Ecto neural progenitor cell (in vitro differentiated cells): ENCODE data around the gene MRTFA.

Source experiments
- DNase-seq: peaks from one replicate; pipeline ENCODE4 v3.0.0-alpha.2; 2018; ENCODE audit warnings: low spot score

Gene MRTFA

GRCh38 chr22:40491990-40492631, 144.4 kb downstream of the MRTFA start:
- no peak for DNase-seq

DNA sequence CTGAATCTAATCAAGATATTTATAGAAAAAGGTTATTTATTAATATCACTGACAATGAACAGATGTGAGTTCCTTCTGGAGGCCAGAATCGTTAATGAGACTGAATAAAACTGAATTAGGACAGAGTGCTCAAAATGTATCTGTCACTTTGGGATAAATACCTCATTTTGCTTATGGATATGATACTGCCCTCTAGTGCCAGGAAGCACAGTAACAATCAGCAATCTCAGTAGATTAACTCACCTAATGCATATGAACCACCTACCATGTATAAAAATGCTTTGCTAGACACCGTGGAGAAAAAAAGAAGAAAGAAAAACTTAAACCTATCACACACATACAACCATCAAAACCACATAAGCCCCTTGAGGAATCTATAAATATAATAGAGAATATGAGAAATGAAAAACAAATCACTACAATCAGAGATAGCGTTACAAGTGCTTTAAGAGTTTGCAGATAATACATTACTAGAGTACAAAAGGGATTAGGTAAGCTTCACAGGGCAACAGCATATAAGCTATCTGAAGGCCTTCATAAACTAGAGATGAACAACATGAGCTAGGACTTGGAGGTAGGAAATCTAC, 148.8 kb downstream of the MRTFA start:
- no peak for DNase-seq

DNA sequence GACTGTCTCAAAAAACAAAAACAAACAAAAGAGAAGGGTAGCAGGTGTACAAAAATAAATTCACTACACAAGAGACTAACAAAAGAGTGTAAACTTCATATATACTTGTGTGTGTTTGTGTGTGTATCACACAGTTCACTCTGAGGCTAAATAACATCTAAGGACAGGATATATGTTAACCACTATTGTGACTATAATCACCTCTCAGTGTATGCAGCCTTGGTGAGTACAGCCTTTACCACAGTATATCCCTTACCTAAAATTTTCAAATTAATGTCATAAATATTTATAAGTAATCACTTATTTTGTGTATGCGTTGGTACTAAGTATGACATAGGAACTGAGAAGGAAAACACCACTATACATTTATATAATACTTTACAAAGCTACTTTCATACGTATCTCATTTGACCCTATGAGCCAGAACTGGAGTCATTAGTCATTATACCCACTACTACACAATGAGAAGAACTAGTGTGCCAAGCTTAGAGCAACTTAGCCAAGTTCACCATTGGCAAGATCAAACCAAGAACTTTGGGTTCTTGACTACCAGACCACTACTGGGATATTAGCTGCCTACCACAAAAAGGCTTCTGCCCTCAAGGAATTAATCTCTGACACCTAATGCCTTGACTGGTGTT, 149.4 kb downstream of the MRTFA start:
- DNase-seq, result no peak

DNA sequence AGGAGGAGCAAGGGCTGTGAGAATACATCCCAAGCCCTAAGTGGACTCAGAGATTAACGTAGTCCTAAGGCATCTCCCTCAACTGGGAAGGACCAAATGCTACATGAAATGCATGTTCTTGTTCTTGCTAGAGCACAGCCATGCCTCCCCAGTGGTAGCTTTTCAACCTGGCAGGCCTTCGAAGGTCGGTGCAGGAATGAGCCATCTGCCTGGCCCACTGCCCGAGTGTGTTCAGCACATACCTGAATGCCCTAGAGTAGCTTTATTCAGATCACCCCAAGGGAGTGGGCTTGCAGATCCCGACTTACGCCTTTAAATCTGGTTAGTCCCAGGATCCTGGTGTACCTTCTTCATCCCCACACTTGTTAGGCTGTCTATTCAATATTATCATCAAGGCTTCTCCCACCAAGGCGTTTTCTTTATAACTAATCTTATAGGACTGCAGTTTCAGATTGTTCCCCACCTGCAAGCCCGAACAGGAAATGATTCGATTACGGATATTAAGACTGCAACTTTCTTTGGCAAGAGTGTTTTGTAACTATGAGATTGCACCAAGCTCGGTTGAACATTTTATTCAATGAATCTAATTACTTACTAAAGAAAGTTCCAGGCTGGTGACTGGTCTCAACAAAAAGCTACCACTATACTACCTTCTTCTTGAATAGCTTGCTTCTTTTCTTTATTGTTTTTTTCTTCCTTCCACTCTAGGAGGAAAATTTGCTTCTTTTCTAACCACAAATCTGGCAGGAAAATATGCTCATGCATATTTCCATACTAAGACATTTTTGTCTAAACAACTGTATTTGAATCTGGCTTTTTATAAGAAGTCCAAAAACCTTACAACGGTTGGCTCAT, 150.5 kb downstream of the MRTFA start:
- no peak for DNase-seq

- no peak for DNase-seq
Observed at GRCh38 chr22:40484906-40485669, 151.4 kb downstream of the MRTFA start.

- DNase-seq, result no peak
Observed at GRCh38 chr22:40482886-40483285, 153.6 kb downstream of the MRTFA start.

GRCh38 chr22:40482391-40482790, 154.1 kb downstream of the MRTFA start:
- DNase-seq, result no peak

- DNase-seq, result no peak
Observed at GRCh38 chr22:40480996-40481395, 155.5 kb downstream of the MRTFA start.

GRCh38 chr22:40479887-40480538, 156.5 kb downstream of the MRTFA start:
- DNase-seq, result no peak

DNA sequence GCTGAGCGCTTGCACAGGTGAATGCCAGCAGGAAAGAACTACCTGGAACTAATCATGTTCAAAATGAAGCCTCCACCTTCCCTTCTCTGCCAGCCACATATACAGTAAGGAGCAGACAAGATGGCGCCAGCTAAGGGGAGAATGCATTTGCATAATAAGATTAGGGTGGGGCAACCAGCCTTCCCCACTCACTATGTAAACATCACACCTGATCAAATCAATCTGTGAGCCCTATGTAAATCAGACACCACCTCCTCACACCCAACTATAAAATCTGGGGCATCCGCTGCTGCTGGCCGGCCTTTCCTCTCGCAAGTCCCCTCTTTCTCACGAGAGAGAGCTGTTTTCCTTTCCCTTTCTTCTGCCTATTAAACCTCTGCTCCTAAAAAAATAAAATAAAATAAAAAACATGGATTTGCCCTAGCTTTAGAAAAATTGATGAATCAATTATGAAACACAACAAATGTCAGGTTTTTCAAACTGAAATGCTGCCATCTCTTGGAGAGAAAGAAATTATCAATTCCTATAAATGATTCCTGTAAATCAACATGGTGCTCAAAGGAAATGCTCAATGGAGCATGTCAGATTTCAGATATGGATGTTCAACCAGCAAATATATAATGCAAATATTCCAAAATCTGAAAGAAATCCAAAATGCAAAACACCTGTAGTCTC, 157.3 kb downstream of the MRTFA start:
- DNase-seq, result no peak

DNA sequence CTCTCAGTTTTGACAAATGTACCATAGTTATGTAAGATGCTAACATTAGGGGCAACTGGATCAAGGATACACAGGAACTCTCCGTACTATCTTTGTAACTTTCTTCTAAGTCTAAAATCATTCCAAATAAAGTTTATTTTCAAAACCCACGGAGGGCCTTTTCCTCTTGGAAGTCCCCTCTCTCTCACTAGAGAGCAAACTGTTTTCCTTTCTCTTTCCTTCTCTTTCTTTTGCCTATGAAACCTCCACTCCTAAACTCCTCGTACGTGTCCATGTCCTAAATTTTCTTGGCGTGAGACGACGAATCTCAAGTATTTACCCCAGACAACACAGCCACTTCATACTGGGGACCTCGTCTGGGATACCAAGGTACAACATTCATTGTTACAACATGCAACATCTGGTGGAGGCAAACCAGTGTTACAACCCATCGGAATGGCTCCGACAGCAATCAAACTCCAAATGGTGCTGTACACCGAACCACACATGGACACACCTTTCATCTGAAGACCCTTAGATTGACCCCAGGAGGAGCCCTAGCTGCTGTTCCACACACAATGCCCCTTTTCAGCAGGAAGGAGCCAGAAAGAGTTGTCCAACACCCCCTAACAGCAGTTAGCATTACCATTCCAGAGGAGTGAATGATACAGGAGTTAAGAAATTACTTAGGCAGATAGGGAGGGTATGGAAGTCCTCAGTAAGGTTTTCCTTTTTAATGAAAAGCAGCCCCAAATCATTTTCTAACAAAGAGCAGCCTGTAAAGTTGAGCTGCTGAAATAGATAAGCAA, 158.0 kb downstream of the MRTFA start:
- DNase-seq, result no peak

- DNase-seq, result no peak
Observed at GRCh38 chr22:40477683-40478337, 158.7 kb downstream of the MRTFA start.

DNA sequence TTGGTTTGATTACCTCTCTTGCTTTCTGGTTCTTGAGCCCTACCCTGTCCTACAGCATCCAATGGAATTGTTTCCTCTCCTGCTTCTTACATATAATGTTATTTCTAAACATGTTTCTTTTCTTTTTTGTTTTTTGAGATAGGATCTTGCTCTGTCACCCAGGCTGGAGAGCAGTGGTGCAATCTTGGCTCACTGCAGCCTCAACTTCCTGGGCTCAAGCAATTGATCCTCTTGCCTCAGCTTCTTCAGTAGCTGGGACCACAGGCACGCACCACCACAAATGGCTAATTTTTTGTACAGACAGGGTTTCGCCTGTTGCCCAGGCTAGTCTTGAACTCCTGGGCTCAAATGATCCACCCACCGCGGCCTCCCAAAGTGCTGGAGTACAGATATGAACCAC, 160.2 kb downstream of the MRTFA start:
- no peak for DNase-seq

DNA sequence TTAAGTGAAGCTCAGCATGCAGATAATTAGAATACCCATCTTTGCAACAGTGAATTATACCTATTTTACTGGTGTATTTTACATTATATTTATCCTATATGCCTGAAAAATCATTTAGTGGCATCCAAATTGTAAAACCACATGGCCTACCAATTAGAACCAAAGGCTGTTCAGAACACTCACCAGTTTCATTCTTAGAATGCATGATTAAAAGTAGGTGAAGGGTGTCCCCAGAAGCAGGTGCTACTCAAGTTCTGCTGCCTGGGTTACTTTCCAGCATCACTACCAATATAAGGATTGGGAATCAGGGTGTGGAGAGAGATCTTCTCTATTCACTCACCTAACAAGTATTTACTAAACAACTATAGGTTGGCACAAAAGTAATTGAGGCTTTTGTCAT, 162.8 kb downstream of the MRTFA start:
- DNase-seq, result no peak

DNA sequence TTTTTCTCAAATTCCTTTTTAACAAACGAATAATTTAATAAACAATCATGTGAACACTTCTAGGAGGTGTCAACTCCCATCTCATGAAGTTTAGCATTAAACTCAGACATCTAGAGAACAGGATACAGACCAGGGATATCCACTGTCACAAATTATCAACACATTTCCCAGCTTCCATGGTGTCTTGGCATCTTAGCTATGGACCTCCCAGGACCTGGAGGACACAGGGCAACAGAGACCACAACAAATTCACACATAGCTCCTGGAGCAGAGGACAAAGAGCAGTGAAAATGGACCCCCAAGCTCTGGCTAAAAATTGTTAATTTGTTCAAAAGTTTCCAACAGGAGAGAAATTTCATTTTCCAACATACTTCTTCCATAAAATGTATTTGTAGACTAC, 163.9 kb downstream of the MRTFA start:
- DNase-seq, result no peak

- DNase-seq, result no peak
Observed at GRCh38 chr22:40472051-40472450, 164.5 kb downstream of the MRTFA start.

DNA sequence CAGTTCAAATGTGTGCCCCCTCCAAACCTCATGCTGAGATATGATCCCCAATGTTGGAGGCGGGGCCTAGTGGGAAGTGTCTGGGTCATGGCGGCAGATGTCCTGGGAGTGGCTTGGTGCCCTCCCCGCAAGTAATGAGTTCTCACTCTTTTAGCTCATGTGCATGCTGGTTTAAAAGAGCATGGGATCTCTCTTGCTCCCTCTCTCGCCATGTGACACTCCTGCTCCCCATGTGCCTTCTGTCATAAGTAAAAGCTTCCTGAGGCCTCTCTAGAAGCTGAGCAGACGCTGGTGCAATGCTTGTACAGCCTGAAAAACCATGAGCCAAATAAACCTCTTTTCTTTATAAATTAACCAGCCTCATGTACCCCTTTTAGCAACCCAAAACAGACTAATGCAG, 167.3 kb downstream of the MRTFA start:
- no peak for DNase-seq

- DNase-seq, result no peak
Observed at GRCh38 chr22:40468616-40469015, 167.9 kb downstream of the MRTFA start.

DNA sequence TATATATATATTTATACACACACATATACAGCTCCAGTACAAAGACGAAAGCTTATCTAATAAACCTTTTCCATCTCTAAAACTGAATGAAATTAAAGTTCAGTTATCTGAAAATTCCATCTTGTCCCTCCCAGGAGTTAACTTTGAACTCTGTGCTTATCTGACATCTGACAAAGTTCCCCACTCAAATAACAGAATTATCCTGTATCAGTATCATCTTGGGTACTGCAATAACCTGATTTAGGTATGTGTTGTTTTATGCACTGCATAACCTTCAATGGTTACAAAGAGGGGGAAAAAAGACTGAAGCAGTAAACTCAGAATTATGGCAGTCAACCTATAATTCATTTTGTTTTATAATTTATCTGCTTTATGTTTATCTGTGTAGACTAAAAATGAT, 169.5 kb downstream of the MRTFA start:
- DNase-seq, result no peak

DNA sequence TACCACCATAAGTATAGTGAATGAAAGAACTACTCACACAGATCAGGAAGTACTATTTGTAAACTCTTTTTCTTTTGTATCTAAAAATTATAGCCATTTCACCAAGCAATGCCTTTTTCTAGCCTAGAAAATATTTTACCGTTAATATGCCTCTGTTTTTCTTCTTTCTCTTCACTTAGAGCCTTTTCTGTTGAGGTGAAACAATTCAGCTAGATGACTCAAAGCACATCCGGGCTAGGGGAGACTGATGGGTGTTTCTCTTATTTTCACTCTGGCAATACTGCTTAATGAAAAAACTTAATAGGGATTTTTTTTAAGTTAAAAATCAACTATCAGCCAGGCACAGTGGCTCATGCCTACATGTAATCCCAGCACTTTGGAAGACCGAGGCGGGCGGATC, 172.8 kb downstream of the MRTFA start:
- DNase-seq, result no peak
